Thyroid gland (tissue), 4 donors: ENCODE results near the gene UBASH3A. TPM values are rescaled to one million over a fixed set of nuclear protein-coding genes. Genes with fewer than 3 reads are reported as not detected.

Source experiments
- DNase-seq, 2 donors: peaks; one replicate each; pipeline ENCODE4 v3.0.0-alpha.2; 2019
- H3K27ac ChIP-seq, 3 donors: fragments of 200-600 bp; sonication (generic); 1 replicate in 2 of 3; 2 replicates in 1 of 3; pipeline ENCODE4 v1.5.1; 2016 to 2019; ENCODE audit warnings: mild to moderate bottlenecking in 1 of 3, moderate library complexity in 1 of 3
- H3K27me3 ChIP-seq: fragments of 200-600 bp; sonication (generic); one replicate; pipeline ENCODE4 v1.5.1; 2019
- H3K36me3 ChIP-seq, 2 donors: fragments of 200-600 bp; sonication (generic); one replicate each; pipeline ENCODE4 v1.5.1; 2016 to 2019
- H3K4me1 ChIP-seq, 2 donors: fragments of 200-600 bp; sonication (generic); one replicate each; pipeline ENCODE4 v1.5.1; 2017 to 2019
- H3K4me3 ChIP-seq, 3 donors: fragments of 200-600 bp; sonication (generic); replicated peaks in 1 of 3; 1 replicate in 2 of 3; 2 replicates in 1 of 3; pipeline ENCODE4 v1.5.1; 2016; ENCODE audit warnings: mild to moderate bottlenecking in 1 of 3
- H3K9me3 ChIP-seq: fragments of 200-600 bp; sonication (generic); one replicate; pipeline ENCODE4 v1.5.1; 2017
- CTCF ChIP-seq, 6 experiments: fragments of 200-600 bp in 3 of 6; fragments of 450-650 bp in 3 of 6; sonication (generic) in 3 of 6; IDR thresholded peaks; one replicate each; pipeline ENCODE4 v1.5.1; 2016 to 2019; ENCODE audit warnings: antibody characterized with exemption in 6 of 6, mild to moderate bottlenecking in 2 of 6, inconsistent platforms in 1 of 6, moderate library complexity in 1 of 6
- POLR2A ChIP-seq, 2 donors: fragments of 450-650 bp; IDR thresholded peaks; one replicate each; pipeline ENCODE4 v1.6.1; 2017; ENCODE audit warnings: antibody characterized with exemption in 2 of 2, mild to moderate bottlenecking in 2 of 2, moderate library complexity in 1 of 2
- WGBS, 2 donors: methylation state at CpG; one replicate each; pipeline ENCODE4 v1.1.5; 2017; 5-methylcytosine and 5-hydroxymethylcytosine counted together
- intact Hi-C: fragments of 100-400 bp; cut with DNase I; formaldehyde crosslinking; loops from one replicate; pipeline ENCODE4 v1.15.1; 2023
- total RNA-seq, 4 donors: library from RNA; depleted of rRNA; stranded (reverse); fragments of >200 nt; gene quantifications; one replicate each; pipeline ENCODE4 v1.2.3, GENCODE V29; 2016

Gene UBASH3A
- total RNA-seq, 4 donors from 2014 or later = 0.54 to 1.3 (median 0.81) TPM; not detected in 1

GRCh38 chr21:42471206-42471605 is 67.5 kb downstream of the UBASH3A start:
- Histone ChIP-seq H3K36me3 (no peaks in the 10 kb centered on the region), H3K27ac (no peak overlapping the region), H3K27me3 (no peaks in the 10 kb centered on the region), H3K9me3 (no peaks in the 10 kb centered on the region), H3K4me1 (peaks cover 4 to 6% of the 10 kb centered on the region in 2 donors), H3K4me3 (no peak overlapping the region)
- no peak for DNase-seq
- TF ChIP-seq POLR2A (IDR thresholded peaks at IDR 0.05) (no peak), CTCF (IDR thresholded peaks at IDR 0.05) (no peak)
- intact Hi-C loops = no loop called here
- WGBS, 2 donors = 92 to 96% methylated on average over 9 of the region's 9 CpGs

- Histone ChIP-seq H3K36me3 (no peaks in the 10 kb centered on the region), H3K4me1 (peaks cover 4 to 6% of the 10 kb centered on the region in 2 donors), H3K9me3 (no peaks in the 10 kb centered on the region), H3K4me3 (no peak overlapping the region), H3K27ac (no peak overlapping the region), H3K27me3 (no peaks in the 10 kb centered on the region)
- 90 to 92% methylated on average over 13 of the region's 13 CpGs for WGBS, 2 donors
- no peak for DNase-seq
- intact Hi-C loops = no loop called here
- TF ChIP-seq CTCF (IDR thresholded peaks at IDR 0.05) (no peak), POLR2A (IDR thresholded peaks at IDR 0.05) (no peak)
Observed at GRCh38 chr21:42471716-42472330, 68.1 kb downstream of the UBASH3A start.

- Histone ChIP-seq H3K27me3 (no peaks in the 10 kb centered on the region), H3K27ac (no peak overlapping the region), H3K4me1 (peaks cover 2 to 3% of the 10 kb centered on the region in 2 donors), H3K4me3 (no peak overlapping the region), H3K36me3 (no peaks in the 10 kb centered on the region), H3K9me3 (no peaks in the 10 kb centered on the region)
- 74 to 80% methylated on average over 7 of the region's 7 CpGs for WGBS, 2 donors
- no peak for TF ChIP-seq CTCF (IDR thresholded peaks at IDR 0.05)
- no peak for TF ChIP-seq POLR2A (IDR thresholded peaks at IDR 0.05)
- no peak for DNase-seq
- intact Hi-C loops = no loop called here
Observed at GRCh38 chr21:42472521-42472920, 68.8 kb downstream of the UBASH3A start.

- H3K27ac ChIP-seq = no peak overlapping the region
- TF ChIP-seq POLR2A (IDR thresholded peaks at IDR 0.05) = no peak
- no peak for TF ChIP-seq CTCF (IDR thresholded peaks at IDR 0.05)
- H3K4me1 ChIP-seq = no peaks in the 10 kb centered on the region
- no peaks in the 10 kb centered on the region for H3K9me3 ChIP-seq
- intact Hi-C loops = no loop called here
- 94 to 95% methylated on average over 9 of the region's 9 CpGs for WGBS, 2 donors
- no peak for DNase-seq
- H3K4me3 ChIP-seq = no peak overlapping the region
- H3K36me3 ChIP-seq = no peaks in the 10 kb centered on the region
- H3K27me3 ChIP-seq = no peaks in the 10 kb centered on the region
Observed at GRCh38 chr21:42473498-42474042, 69.9 kb downstream of the UBASH3A start.

- Histone ChIP-seq H3K27ac (no peak overlapping the region), H3K27me3 (no peaks in the 10 kb centered on the region), H3K4me3 (no peak overlapping the region), H3K4me1 (no peaks in the 10 kb centered on the region), H3K36me3 (no peaks in the 10 kb centered on the region), H3K9me3 (no peaks in the 10 kb centered on the region)
- intact Hi-C loops = no loop called here
- DNase-seq = no peak
- TF ChIP-seq CTCF (IDR thresholded peaks at IDR 0.05) (no peak), POLR2A (IDR thresholded peaks at IDR 0.05) (no peak)
- WGBS, 2 donors = 78 to 83% methylated on average over 14 of the region's 14 CpGs
Observed at GRCh38 chr21:42474043-42474831, 70.5 kb downstream of the UBASH3A start.
